Peyer's patch (tissue), 4 donors: ENCODE measurements around the gene MT1M.

Experiments
- CTCF ChIP-seq, 6 experiments: fragments of 450-650 bp in 4 of 6; fragments of 200-600 bp in 2 of 6; sonication (generic) in 1 of 6; IDR thresholded peaks; one replicate each; pipeline ENCODE4 v1.5.1; 2017 to 2019; ENCODE audit warnings: antibody characterized with exemption in 6 of 6, mild to moderate bottlenecking in 3 of 6, moderate library complexity in 1 of 6
- POLR2A ChIP-seq, 2 donors: fragments of 450-650 bp; IDR thresholded peaks; one replicate each; pipeline ENCODE4 v1.5.1; 2017; ENCODE audit warnings: antibody characterized with exemption in 2 of 2, mild to moderate bottlenecking in 2 of 2, moderate library complexity in 2 of 2

GRCh38 chr16:56614549-56614991 is 17.9 kb upstream of the MT1M start:
- no peak for TF ChIP-seq POLR2A (IDR thresholded peaks at IDR 0.05)
- no peak for TF ChIP-seq CTCF (IDR thresholded peaks at IDR 0.05)
